CD4-positive, alpha-beta T cell (primary cell): ENCODE measurements around the gene ACHE. TPM values are rescaled to one million over a fixed set of nuclear protein-coding genes. Genes with fewer than 3 reads are reported as not detected.

ENCODE experiments used
- ATAC-seq: fragments of 200-7000 bp; cut with Tn5 transposase; one replicate; pipeline ENCODE4 v1.10.0; 2022; ENCODE audit warnings: mild to moderate bottlenecking; ENCODE audit not compliant: poor library complexity
- CTCF ChIA-PET: fragments of 350-600 bp; sonication (Branson Sonifier 250); formaldehyde crosslinking; loops from one replicate; lab custom pipeline; 2021; ENCODE audit warnings: antibody characterized with exemption, inconsistent platforms; lab: Charles Lee
- POLR2A ChIA-PET: fragments of 350-600 bp; sonication (Branson Sonifier 250); formaldehyde crosslinking; loops from one replicate; lab custom pipeline; 2021; ENCODE audit warnings: antibody characterized with exemption, inconsistent platforms; lab: Charles Lee
- DNase-seq, 14 experiments: peaks; one replicate each; pipeline ENCODE4 v3.0.0-alpha.2; 2013 to 2020; ENCODE audit warnings: mixed read lengths in 2 of 14
- H3K27ac ChIP-seq, 2 donors: one replicate each; pipeline versions ENCODE4 v1.5.1 to v1.7.0; 2013; ENCODE audit warnings: low read length in 2 of 2, low read depth in 1 of 2, mild to moderate bottlenecking in 1 of 2
- H3K27me3 ChIP-seq, 2 experiments: 1 replicate in 1 of 2; 2 replicates in 1 of 2; pipeline versions ENCODE4 v1.6.1 to v1.7.0; 2013; ENCODE audit warnings: low read length in 2 of 2, control low read depth in 1 of 2, mild to moderate bottlenecking in 1 of 2, moderate library complexity in 1 of 2; ENCODE audit not compliant: insufficient read depth in 2 of 2, control insufficient read depth in 1 of 2
- H3K36me3 ChIP-seq: one replicate; pipeline ENCODE4 v1.6.1; 2013; ENCODE audit warnings: low read length, control low read depth; ENCODE audit not compliant: insufficient read depth
- H3K4me1 ChIP-seq: one replicate; pipeline ENCODE4 v1.6.1; 2013; ENCODE audit warnings: low read length, control low read depth; ENCODE audit not compliant: insufficient read depth
- H3K4me3 ChIP-seq: one replicate; pipeline ENCODE4 v1.5.1; 2013; ENCODE audit warnings: mild to moderate bottlenecking, low read length, moderate library complexity
- H3K9me3 ChIP-seq, 2 experiments: 1 replicate in 1 of 2; 2 replicates in 1 of 2; pipeline versions ENCODE4 v1.6.1 to v1.7.0; 2013; ENCODE audit warnings: low read length in 2 of 2, mild to moderate bottlenecking in 2 of 2, control low read depth in 1 of 2, moderate library complexity in 1 of 2; ENCODE audit not compliant: control insufficient read depth in 1 of 2, insufficient read depth in 1 of 2
- H3K27ac Mint-ChIP-seq: one replicate; pipeline ENCODE4 v1.8.0; 2020; ENCODE audit warnings: mixed read lengths
- H3K27me3 Mint-ChIP-seq: one replicate; pipeline ENCODE4 v1.8.0; 2021; ENCODE audit warnings: mixed read lengths
- H3K36me3 Mint-ChIP-seq: one replicate; pipeline ENCODE4 v1.8.0; 2021; ENCODE audit warnings: low read depth, mixed read lengths
- H3K4me1 Mint-ChIP-seq: one replicate; pipeline ENCODE4 v1.8.0; 2021; ENCODE audit warnings: low read depth, mixed read lengths
- H3K4me3 Mint-ChIP-seq: one replicate; pipeline ENCODE4 v1.8.0; 2020; ENCODE audit warnings: mild to moderate bottlenecking, mixed read lengths
- H3K9me3 Mint-ChIP-seq: one replicate; pipeline ENCODE4 v1.8.0; 2020; ENCODE audit warnings: mixed read lengths
- intact Hi-C, 2 experiments: fragments of 100-400 bp; cut with DNase I in 1 of 2; cut with micrococcal nuclease in 1 of 2; formaldehyde crosslinking; loops; one replicate each; pipeline versions ENCODE4 v1.15.1 to v1.9.0; 2023 to 2025; cut with DNase I, micrococcal nuclease
- total RNA-seq, 174 experiments: library from RNA in 2 of 174; stranded (reverse) in 2 of 174; gene quantifications; one replicate each; pipeline ENCODE4 v1.2.3 and lab custom pipeline; 2021 to 2026
- TF ChIP-seq, protein P1 (sequence below): fragments of 200-600 bp; IDR thresholded peaks from one replicate; pipeline ENCODE4 v1.8.0; 2022; ENCODE audit warnings: antibody characterized with exemption, mild to moderate bottlenecking

The ACHE gene
- total RNA-seq, 2 experiments from 2014 or later, result 0.14 to 0.22 TPM

DNA sequence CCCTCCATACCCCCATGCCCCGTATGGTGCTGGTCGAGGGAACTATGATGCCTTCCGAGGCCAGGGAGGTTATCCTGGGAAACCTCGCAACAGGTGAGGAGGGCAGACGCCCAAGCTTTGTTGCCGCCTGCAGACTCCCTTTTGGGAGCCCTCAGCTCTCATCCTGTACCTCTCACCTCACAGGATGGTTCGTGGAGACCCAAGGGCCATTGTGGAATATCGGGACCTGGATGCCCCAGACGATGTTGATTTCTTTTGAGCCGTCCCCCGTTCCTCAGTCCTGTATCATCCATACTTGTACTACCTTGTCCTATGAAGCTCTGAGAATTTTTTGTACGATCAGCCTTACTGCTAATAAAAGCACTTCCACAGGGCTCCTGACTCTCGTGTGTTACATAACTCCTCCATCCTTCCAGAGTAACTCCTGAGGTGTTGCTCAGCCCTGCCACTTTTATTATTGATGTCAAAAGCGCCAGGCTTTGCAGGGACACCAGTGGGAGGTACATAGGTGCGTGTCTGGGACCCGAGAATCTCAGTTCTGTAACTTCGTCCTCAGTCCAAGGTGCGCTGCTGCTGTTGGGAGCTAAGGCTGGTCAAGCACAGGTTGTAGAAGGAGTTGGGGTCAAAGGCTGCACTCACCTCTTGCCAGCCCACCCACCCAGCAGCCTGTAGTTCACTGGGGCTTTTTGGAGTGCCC, 7.2 kb downstream of the ACHE start:
- Mint-ChIP-seq H3K4me3 (peak overlapping the region; percentile 95), H3K27ac (peak overlapping the region; percentile 95), H3K36me3 (peaks cover 54% of the 10 kb centered on the region), H3K4me1 (peaks cover 63% of the 10 kb centered on the region), H3K27me3 (peaks cover 28% of the 10 kb centered on the region), H3K9me3 (no peaks in the 10 kb centered on the region)
- intact Hi-C loops, result loop anchor here (2.0 to 5.0 kb wide), 2 partner anchors 14 to 279 kb away; partner anchors contain the start of genes SRRT (in 1 of the 2) and VGF (in 1 of the 2)
- DNase-seq, result peak in 1 of 14 experiments; percentile 29
- Histone ChIP-seq H3K4me1 (peaks cover 64% of the 10 kb centered on the region), H3K4me3 (peak overlapping the region; percentile 73), H3K9me3 (peaks cover 0 to 10% of the 10 kb centered on the region in 2 experiments), H3K27ac (peak overlapping the region; percentile 80 to 92), H3K27me3 (peaks cover 11 to 26% of the 10 kb centered on the region in 2 experiments), H3K36me3 (peaks cover 51% of the 10 kb centered on the region)
- no peak for ATAC-seq
- ChIA-PET POLR2A (interaction anchor here (1.2 to 6.3 kb wide), 6 partner anchors 12 to 458 kb away, joined by 3 to 206 read pairs (median 6); partner anchors contain the start of genes MEPCE, PLOD3, SLC12A9 and SRRT), CTCF (interaction anchor here (2.1 kb wide), 1 partner anchor 36 kb away, joined by 11 read pairs; the partner anchor contains the start of gene SLC12A9)
- TF ChIP-seq, protein P1, sequence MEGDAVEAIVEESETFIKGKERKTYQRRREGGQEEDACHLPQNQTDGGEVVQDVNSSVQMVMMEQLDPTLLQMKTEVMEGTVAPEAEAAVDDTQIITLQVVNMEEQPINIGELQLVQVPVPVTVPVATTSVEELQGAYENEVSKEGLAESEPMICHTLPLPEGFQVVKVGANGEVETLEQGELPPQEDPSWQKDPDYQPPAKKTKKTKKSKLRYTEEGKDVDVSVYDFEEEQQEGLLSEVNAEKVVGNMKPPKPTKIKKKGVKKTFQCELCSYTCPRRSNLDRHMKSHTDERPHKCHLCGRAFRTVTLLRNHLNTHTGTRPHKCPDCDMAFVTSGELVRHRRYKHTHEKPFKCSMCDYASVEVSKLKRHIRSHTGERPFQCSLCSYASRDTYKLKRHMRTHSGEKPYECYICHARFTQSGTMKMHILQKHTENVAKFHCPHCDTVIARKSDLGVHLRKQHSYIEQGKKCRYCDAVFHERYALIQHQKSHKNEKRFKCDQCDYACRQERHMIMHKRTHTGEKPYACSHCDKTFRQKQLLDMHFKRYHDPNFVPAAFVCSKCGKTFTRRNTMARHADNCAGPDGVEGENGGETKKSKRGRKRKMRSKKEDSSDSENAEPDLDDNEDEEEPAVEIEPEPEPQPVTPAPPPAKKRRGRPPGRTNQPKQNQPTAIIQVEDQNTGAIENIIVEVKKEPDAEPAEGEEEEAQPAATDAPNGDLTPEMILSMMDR, result no peak

DNA sequence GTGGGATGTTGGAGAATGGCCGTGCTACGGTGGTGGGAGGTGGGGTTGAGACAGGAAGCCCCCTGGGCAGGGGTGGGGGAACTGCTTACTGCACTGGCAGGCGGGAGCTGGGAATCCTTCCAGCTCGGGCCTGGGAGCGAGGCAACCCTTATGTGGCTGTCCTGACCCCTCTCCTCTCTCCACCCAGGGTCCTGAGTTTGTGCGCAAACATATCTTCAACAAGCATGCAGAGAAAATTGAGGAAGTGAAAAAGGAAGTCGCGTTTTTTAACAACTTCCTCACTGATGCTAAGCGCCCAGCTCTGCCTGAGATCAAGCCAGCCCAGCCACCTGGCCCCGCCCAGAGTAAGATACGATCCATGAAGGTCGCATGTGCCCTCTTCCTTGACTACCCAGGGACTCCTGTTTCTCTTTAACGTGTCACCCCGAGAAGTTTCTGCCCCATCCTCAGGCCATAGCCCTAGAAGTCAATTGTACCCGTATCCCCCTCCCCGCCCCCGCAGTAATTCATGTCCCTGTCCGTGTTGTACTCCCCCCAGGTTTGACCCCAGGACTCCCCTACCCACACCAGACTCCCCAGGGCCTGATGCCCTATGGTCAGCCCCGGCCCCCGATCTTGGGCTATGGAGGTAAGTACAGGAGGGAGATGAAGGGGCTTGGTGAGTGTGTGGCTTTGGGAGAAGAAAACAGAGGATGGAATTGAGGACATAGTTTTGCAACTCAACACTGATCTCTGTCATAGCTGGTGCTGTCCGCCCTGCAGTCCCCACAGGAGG, 8.0 kb downstream of the ACHE start:
- peak overlapping the region; percentile 95 for H3K4me3 Mint-ChIP-seq
- peak; percentile 37 for ATAC-seq
- DNase-seq, result peak in 10 of 14 experiments; percentile 46 to 84 (median 55)
- peaks cover 61% of the 10 kb centered on the region for H3K36me3 Mint-ChIP-seq
- H3K4me1 Mint-ChIP-seq, result peaks cover 67% of the 10 kb centered on the region
- H3K9me3 Mint-ChIP-seq, result no peaks in the 10 kb centered on the region
- Histone ChIP-seq H3K27ac (peak overlapping the region; percentile 80 to 92), H3K27me3 (peaks cover 10 to 19% of the 10 kb centered on the region in 2 experiments), H3K9me3 (peaks cover 0 to 10% of the 10 kb centered on the region in 2 experiments), H3K4me3 (peak overlapping the region; percentile 37), H3K36me3 (peaks cover 58% of the 10 kb centered on the region), H3K4me1 (peaks cover 64% of the 10 kb centered on the region)
- CTCF ChIA-PET, result no interaction called here
- peak overlapping the region; percentile 95 for H3K27ac Mint-ChIP-seq
- POLR2A ChIA-PET, result interaction anchor here (0.8 to 6.3 kb wide), 7 partner anchors 11 to 458 kb away, joined by 3 to 206 read pairs (median 5); partner anchors contain the start of genes MEPCE, PLOD3, SLC12A9 and SRRT
- TF ChIP-seq, protein P1, result no peak
- peaks cover 24% of the 10 kb centered on the region for H3K27me3 Mint-ChIP-seq
- intact Hi-C loops, result loop anchor here (1.0 to 5.0 kb wide), 3 partner anchors 12 to 280 kb away; partner anchors contain the start of genes SRRT (in 2 of the 2) and VGF (in 1 of the 2)

DNA sequence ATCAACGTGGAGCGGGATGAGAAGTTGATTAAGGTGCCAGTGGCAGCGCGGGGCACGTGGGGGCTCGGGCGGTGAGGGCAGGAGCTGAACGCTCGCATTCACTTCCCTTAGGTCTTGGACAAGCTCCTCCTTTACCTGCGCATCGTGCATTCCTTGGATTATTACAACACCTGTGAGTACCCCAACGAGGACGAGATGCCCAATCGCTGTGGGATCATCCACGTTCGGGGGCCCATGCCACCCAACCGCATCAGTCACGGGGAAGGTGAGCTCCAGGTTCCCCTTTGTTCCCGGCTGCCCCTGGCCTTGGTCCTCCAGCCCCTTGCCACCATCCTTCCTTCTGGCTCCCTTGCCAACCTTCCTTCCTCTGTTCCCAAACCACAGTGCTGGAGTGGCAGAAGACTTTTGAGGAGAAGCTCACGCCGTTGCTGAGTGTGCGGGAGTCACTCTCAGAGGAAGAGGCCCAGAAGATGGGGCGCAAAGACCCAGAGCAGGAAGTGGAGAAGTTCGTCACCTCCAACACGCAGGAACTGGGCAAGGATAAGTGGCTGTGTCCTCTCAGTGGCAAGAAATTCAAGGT, 8.7 kb downstream of the ACHE start:
- peak overlapping the region; percentile 95 for H3K4me3 Mint-ChIP-seq
- DNase-seq, result peak in 3 of 14 experiments; percentile 19 to 59 (median 49)
- peaks cover 5 to 14% of the 10 kb centered on the region in 2 experiments for H3K27me3 ChIP-seq
- intact Hi-C loops, result loop anchor here in 1 of 2 experiments (1.0 to 5.0 kb wide), 2 partner anchors 12 to 280 kb away; partner anchors contain the start of genes SRRT and VGF
- H3K4me1 ChIP-seq, result peaks cover 64% of the 10 kb centered on the region
- peaks cover 67% of the 10 kb centered on the region for H3K36me3 Mint-ChIP-seq
- H3K27ac ChIP-seq, result peak overlapping the region; percentile 80 to 92
- peaks cover 0 to 10% of the 10 kb centered on the region in 2 experiments for H3K9me3 ChIP-seq
- peaks cover 17% of the 10 kb centered on the region for H3K27me3 Mint-ChIP-seq
- TF ChIP-seq, protein P1, result no peak
- CTCF ChIA-PET, result no interaction called here
- peaks cover 65% of the 10 kb centered on the region for H3K36me3 ChIP-seq
- H3K4me1 Mint-ChIP-seq, result peaks cover 67% of the 10 kb centered on the region
- H3K4me3 ChIP-seq, result peak overlapping the region; percentile 37
- POLR2A ChIA-PET, result interaction anchor here (0.8 to 6.3 kb wide), 6 partner anchors 10 to 331 kb away, joined by 3 to 206 read pairs (median 6); partner anchors contain the start of genes PLOD3, SLC12A9, SRRT and TRIM56
- ATAC-seq, result no peak
- no peaks in the 10 kb centered on the region for H3K9me3 Mint-ChIP-seq
- H3K27ac Mint-ChIP-seq, result peak overlapping the region; percentile 95
